ENCODE results near the gene BRD9.

- no peak for TF ChIP-seq MAX (IDR thresholded peaks at IDR 0.05; ENCODE audit: low read depth, low read length)
- TF ChIP-seq CTCF (IDR thresholded peaks at IDR 0.05; ENCODE audit: low read depth, low read length): no peak
- no peak for TF ChIP-seq MYC (IDR thresholded peaks at IDR 0.05; ENCODE audit: low read depth, low read length)
Measured at GRCh38 chr5:886036-886435, 6.6 kb downstream of the BRD9 start.

Measured in NB4 (cell line).